HCT116 (cell line): Measurements from ENCODE around the gene SLC9A9. TPM values are rescaled to one million over a fixed set of nuclear protein-coding genes. Genes with fewer than 3 reads are reported as not detected.

Source experiments
- ATAC-seq: fragments of 200-7000 bp; cut with Tn5 transposase; 2 replicates; pipeline ENCODE4 v1.9.1; 2020; ENCODE audit warnings: mild to moderate bottlenecking, moderate library complexity
- BruUV-seq: library from RNA; stranded (reverse); fragments of 400-500 nt; replicated peaks from 2 replicates; lab custom pipeline; 2021; lab: Mats Ljungman, UMichigan
- CTCF ChIA-PET: fragments of 300-600 bp; sonication (Branson Sonifier 250); formaldehyde crosslinking; loops from one replicate; lab custom pipeline; 2021; ENCODE audit warnings: antibody characterized with exemption; lab: Charles Lee
- POLR2A ChIA-PET: fragments of 300-600, 350-600 bp; sonication (Branson Sonifier 250); formaldehyde crosslinking; loops from one replicate; lab custom pipeline; 2021; ENCODE audit warnings: antibody characterized with exemption; lab: Charles Lee
- RAD21 ChIA-PET, 2 experiments: fragments of 300-600 bp; sonication (Branson Sonifier 250); formaldehyde crosslinking; loops; one replicate each; lab custom pipeline; 2023; ENCODE audit warnings: low total read pairs in 2 of 2; ENCODE audit not compliant: uncharacterized antibody in 2 of 2, unreplicated experiment in 2 of 2, low non-redundant PET in 1 of 2; lab: Charles Lee
- DNase-seq: peaks from one replicate; pipeline ENCODE4 v3.0.0-alpha.2; 2010; ENCODE audit warnings: low read depth, low spot score
- H2AFZ ChIP-seq: fragments of 200-600 bp; shearing (Covaris generic), sonication (generic); 2 replicates; pipeline ENCODE4 v1.6.1; 2017; ENCODE audit warnings: low read depth, mixed run types, mixed read lengths, antibody characterized with exemption, low read length; ENCODE audit not compliant: poor library complexity, severe bottlenecking
- H3K27ac ChIP-seq: 2 replicates; pipeline ENCODE4 v1.5.1; 2012; ENCODE audit warnings: low read depth, low read length
- H3K27me3 ChIP-seq: fragments of 200-600 bp; sonication (generic); 2 replicates; pipeline ENCODE4 v1.6.1; 2016; ENCODE audit warnings: mixed run types, low read length, mixed read lengths; ENCODE audit not compliant: insufficient read depth
- H3K36me3 ChIP-seq, 2 experiments: fragments of 200-500 bp in 1 of 2; fragments of 200-600 bp in 1 of 2; sonication (Bioruptor generic) in 1 of 2; sonication (generic) in 1 of 2; 2 replicates each; pipeline versions ENCODE4 v1.5.1 to v1.6.1; 2014 to 2016; ENCODE audit warnings: low read length in 2 of 2, inconsistent platforms in 1 of 2, mixed read lengths in 1 of 2, mixed run types in 1 of 2; ENCODE audit not compliant: insufficient read depth in 2 of 2, control insufficient read depth in 1 of 2
- H3K4me1 ChIP-seq, 2 experiments: fragments of 200-600 bp in 1 of 2; sonication (generic) in 1 of 2; 2 replicates each; pipeline versions ENCODE4 v1.5.1 to v1.6.1; 2012 to 2017; ENCODE audit warnings: low read length in 2 of 2, inconsistent platforms in 1 of 2, mild to moderate bottlenecking in 1 of 2, mixed read lengths in 1 of 2, mixed run types in 1 of 2, moderate library complexity in 1 of 2; ENCODE audit not compliant: insufficient read depth in 2 of 2, control insufficient read depth in 1 of 2
- H3K4me2 ChIP-seq: fragments of 200-600 bp; sonication (generic); 2 replicates; pipeline ENCODE4 v1.6.1; 2017; ENCODE audit warnings: mixed run types, low read length, mixed read lengths
- H3K4me3 ChIP-seq, 2 experiments: fragments of 200-600 bp in 1 of 2; sonication (generic) in 1 of 2; replicated peaks in 1 of 2; 2 replicates each; pipeline ENCODE4 v1.5.1; 2011 to 2016; ENCODE audit warnings: low read length in 2 of 2, control low read depth in 1 of 2, low read depth in 1 of 2, mild to moderate bottlenecking in 1 of 2, mixed read lengths in 1 of 2, mixed run types in 1 of 2
- H3K79me2 ChIP-seq: fragments of 200-600 bp; sonication (generic); 2 replicates; pipeline ENCODE4 v1.6.1; 2017; ENCODE audit warnings: mild to moderate bottlenecking, mixed run types, low read length, moderate library complexity, mixed read lengths; ENCODE audit not compliant: insufficient read depth
- H3K9ac ChIP-seq: fragments of 200-600 bp; sonication (generic); 2 replicates; pipeline ENCODE4 v1.6.1; 2016; ENCODE audit warnings: low read length, mixed read lengths
- H3K9me2 ChIP-seq: fragments of 200-600 bp; sonication (generic), shearing (Covaris generic); 2 replicates; pipeline ENCODE4 v1.6.1; 2017; ENCODE audit warnings: mixed run types, mild to moderate bottlenecking, moderate library complexity; ENCODE audit not compliant: insufficient read depth
- H3K9me3 ChIP-seq, 2 experiments: fragments of 200-500 bp in 1 of 2; fragments of 200-600 bp in 1 of 2; sonication (Bioruptor generic) in 1 of 2; sonication (generic) in 1 of 2; 2 replicates each; pipeline ENCODE4 v1.6.1; 2014 to 2017; ENCODE audit warnings: low read length in 2 of 2, mixed read lengths in 2 of 2, inconsistent platforms in 1 of 2, low read depth in 1 of 2, mild to moderate bottlenecking in 1 of 2, mixed run types in 1 of 2, moderate library complexity in 1 of 2; ENCODE audit not compliant: control insufficient read depth in 1 of 2, insufficient read depth in 1 of 2
- H4K20me1 ChIP-seq: fragments of 200-600 bp; sonication (generic), shearing (Covaris generic); 2 replicates; pipeline ENCODE4 v1.6.1; 2017; ENCODE audit warnings: mixed run types, mild to moderate bottlenecking, moderate library complexity; ENCODE audit not compliant: insufficient read depth
- CBX3 ChIP-seq: IDR thresholded peaks from 2 replicates; pipeline ENCODE4 v1.6.1; 2012; ENCODE audit warnings: low read depth
- CTCF ChIP-seq, 3 experiments: fragments of 200-600 bp in 1 of 3; sonication (generic) in 1 of 3; IDR thresholded peaks in 2 of 3; conservative IDR thresholded peaks in 1 of 3; 2 replicates each; pipeline ENCODE4 v1.5.1; 2012 to 2017; ENCODE audit warnings: low read depth in 2 of 3, low read length in 2 of 3, antibody characterized with exemption in 1 of 3, borderline replicate concordance in 1 of 3, control low read depth in 1 of 3, mild to moderate bottlenecking in 1 of 3, mixed read lengths in 1 of 3, mixed run types in 1 of 3, moderate library complexity in 1 of 3; ENCODE audit not compliant: insufficient read depth in 1 of 3
- ELF1 ChIP-seq: IDR thresholded peaks from 2 replicates; pipeline ENCODE4 v1.6.1; 2012; ENCODE audit warnings: low read depth, borderline replicate concordance
- EZH2 ChIP-seq: fragments of 200-600 bp; sonication (generic); IDR thresholded peaks from 2 replicates; pipeline ENCODE4 v1.6.1; 2017; ENCODE audit warnings: antibody characterized with exemption, mixed run types
- EZH2phosphoT487 ChIP-seq: fragments of 200-600 bp; IDR thresholded peaks from 2 replicates; pipeline ENCODE4 v1.6.1; 2018; ENCODE audit warnings: antibody characterized with exemption, borderline replicate concordance
- FOSL1 ChIP-seq: IDR thresholded peaks from 2 replicates; pipeline ENCODE4 v1.6.1; 2012; ENCODE audit warnings: low read depth
- MAX ChIP-seq: IDR thresholded peaks from 2 replicates; pipeline ENCODE4 v1.6.1; 2012
- POLR2AphosphoS5 ChIP-seq: IDR thresholded peaks from 2 replicates; pipeline ENCODE4 v1.6.1; 2011; ENCODE audit warnings: mild to moderate bottlenecking, low read depth, low read length, moderate library complexity
- SP1 ChIP-seq: IDR thresholded peaks from 2 replicates; pipeline ENCODE4 v1.6.1; 2012; ENCODE audit warnings: low read depth
- SRF ChIP-seq: IDR thresholded peaks from 2 replicates; pipeline ENCODE4 v1.6.1; 2012; ENCODE audit warnings: low read depth
- TCF7L2 ChIP-seq: IDR thresholded peaks from 2 replicates; pipeline ENCODE4 v1.7.0; 2011; ENCODE audit warnings: borderline replicate concordance, inconsistent platforms; ENCODE audit not compliant: insufficient read depth, insufficient read length; ENCODE audit errors: extremely low read depth
- ZNF274 ChIP-seq: fragments of 200-500 bp; sonication (Bioruptor generic); IDR thresholded peaks from 2 replicates; pipeline ENCODE4 v1.6.1; 2014; ENCODE audit warnings: mild to moderate bottlenecking, low read depth, low read length, inconsistent platforms
- intact Hi-C: fragments of 100-400 bp; cut with micrococcal nuclease; formaldehyde crosslinking; loops from 2 replicates; pipeline ENCODE4 v1.10.0; 2022
- total RNA-seq: library from RNA; stranded (reverse); gene quantifications from one replicate; pipeline ENCODE4 v1.2.1, GENCODE V29; 2021; ENCODE audit not compliant: unreplicated experiment

The SLC9A9 gene
- total RNA-seq, 1 experiment from 2014 or later = 0.20 TPM

GRCh38 chr3:143855183-143855582, 6.9 kb upstream of the SLC9A9 start:
- no peak for DNase-seq
- BruUV-seq = no TSS peak
- intact Hi-C loops = no loop called here
- H3K27me3 ChIP-seq = no peaks in the 10 kb centered on the region
- H3K4me3 ChIP-seq = no peak overlapping the region
- no peaks in the 10 kb centered on the region for H4K20me1 ChIP-seq
- no peak overlapping the region for H3K9ac ChIP-seq
- H3K79me2 ChIP-seq = no peaks in the 10 kb centered on the region
- no peaks in the 10 kb centered on the region for H3K36me3 ChIP-seq
- ChIA-PET RAD21 (no interaction called here), POLR2A (no interaction called here), CTCF (no interaction called here)
- no peak for TF ChIP-seq POLR2AphosphoS5
- no peak for TF ChIP-seq EZH2phosphoT487
- TF ChIP-seq FOSL1 = no peak
- TF ChIP-seq SRF = no peak
- TF ChIP-seq TCF7L2 = no peak
- TF ChIP-seq MAX = no peak
- no peak for TF ChIP-seq SP1
- no peak for TF ChIP-seq CBX3
- TF ChIP-seq ELF1 = no peak
- no peak for TF ChIP-seq EZH2
- no peak overlapping the region for H3K27ac ChIP-seq
- no peak for ATAC-seq
- H3K4me2 ChIP-seq = no peak overlapping the region
- H3K9me3 ChIP-seq = no peaks in the 10 kb centered on the region; a peak in 1 of 4 replicates
- H3K9me2 ChIP-seq = no peaks in the 10 kb centered on the region
- H3K4me1 ChIP-seq = no peaks in the 10 kb centered on the region
- H2AFZ ChIP-seq = no peak overlapping the region

GRCh38 chr3:143851331-143852017, 3.2 kb upstream of the SLC9A9 start:
- Histone ChIP-seq H3K4me1 (peaks cover 0 to 6% of the 10 kb centered on the region in 2 experiments; a peak in 1 of 4 replicates), H3K27me3 (no peaks in the 10 kb centered on the region), H4K20me1 (no peaks in the 10 kb centered on the region), H3K4me3 (no peak overlapping the region), H3K27ac (no peak overlapping the region), H3K79me2 (no peaks in the 10 kb centered on the region), H3K9me2 (no peaks in the 10 kb centered on the region), H3K9ac (no peak overlapping the region), H2AFZ (no peak overlapping the region), H3K36me3 (no peaks in the 10 kb centered on the region)
- ChIA-PET RAD21 (no interaction called here), CTCF (no interaction called here), POLR2A (interaction anchor here (0.6 kb wide), 1 partner anchor 27 kb away, joined by 3 read pairs; no protein-coding TSS in a partner anchor)
- no peak for DNase-seq
- TF ChIP-seq CTCF (IDR thresholded peaks at IDR 0.05 in 2 of 3, conservative IDR thresholded peaks at IDR 0.05 in 1 of 3; ENCODE audit: borderline replicate concordance in 1 of 3, insufficient read depth in 1 of 3, low read depth in 2 of 3, low read length in 2 of 3) = 0 out of 6 replicates have a peak, but pooled peaks of 1 of the 3 experiments have one; percentile 2
- TF ChIP-seq MAX = no peak
- no peak for TF ChIP-seq ZNF274
- TF ChIP-seq, all 23 proteins: peak for 1
- intact Hi-C loops = no loop called here
- ATAC-seq = peak; percentile 59; the same call in 1 of the 2 replicates
- Histone ChIP-seq H3K9me3 (no peaks in the 10 kb centered on the region), H3K4me2 (no peak overlapping the region)
- BruUV-seq = no TSS peak
